Parathyroid adenoma (tissue), 2 donors: ENCODE data around the gene COBLL1.

Source experiments
- H2AFZ ChIP-seq: fragments of 300-600 bp; sonication (generic); one replicate; pipeline ENCODE4 v1.7.0; 2017; ENCODE audit warnings: antibody characterized with exemption, mild to moderate bottlenecking
- H3K27ac ChIP-seq: fragments of 300-600 bp; sonication (generic); one replicate; pipeline ENCODE4 v1.7.0; 2017
- H3K27me3 ChIP-seq: fragments of 300-600 bp; sonication (generic); one replicate; pipeline ENCODE4 v1.7.0; 2017; ENCODE audit warnings: low read length; ENCODE audit not compliant: control insufficient read depth, insufficient read depth
- H3K36me3 ChIP-seq: fragments of 300-600 bp; sonication (generic); one replicate; pipeline ENCODE4 v1.7.0; 2017; ENCODE audit warnings: low read length; ENCODE audit not compliant: control insufficient read depth, insufficient read depth
- H3K4me1 ChIP-seq: fragments of 300-600 bp; sonication (generic); one replicate; pipeline ENCODE4 v1.7.0; 2017; ENCODE audit warnings: control low read depth
- H3K4me2 ChIP-seq: fragments of 300-600 bp; sonication (generic); one replicate; pipeline ENCODE4 v1.7.0; 2017; ENCODE audit warnings: low read length
- H3K4me3 ChIP-seq: fragments of 300-600 bp; sonication (generic); one replicate; pipeline ENCODE4 v1.7.0; 2017; ENCODE audit warnings: low read depth, low read length
- H3K79me2 ChIP-seq: fragments of 300-600 bp; sonication (generic); one replicate; pipeline ENCODE4 v1.7.0; 2017; ENCODE audit warnings: control low read depth
- H3K9ac ChIP-seq: fragments of 300-600 bp; sonication (generic); one replicate; pipeline ENCODE4 v1.7.0; 2017; ENCODE audit warnings: mild to moderate bottlenecking
- H3K9me3 ChIP-seq: fragments of 300-600 bp; sonication (generic); one replicate; pipeline ENCODE4 v1.7.0; 2017; ENCODE audit warnings: low read length; ENCODE audit not compliant: control insufficient read depth
- TF ChIP-seq, protein P1 (sequence below): fragments of 300-600 bp; sonication (generic); IDR thresholded peaks from one replicate; pipeline ENCODE4 v1.7.0; 2017; ENCODE audit warnings: antibody characterized with exemption, mild to moderate bottlenecking
- donor health status: primary hyperparathyroidism.

The COBLL1 gene

DNA sequence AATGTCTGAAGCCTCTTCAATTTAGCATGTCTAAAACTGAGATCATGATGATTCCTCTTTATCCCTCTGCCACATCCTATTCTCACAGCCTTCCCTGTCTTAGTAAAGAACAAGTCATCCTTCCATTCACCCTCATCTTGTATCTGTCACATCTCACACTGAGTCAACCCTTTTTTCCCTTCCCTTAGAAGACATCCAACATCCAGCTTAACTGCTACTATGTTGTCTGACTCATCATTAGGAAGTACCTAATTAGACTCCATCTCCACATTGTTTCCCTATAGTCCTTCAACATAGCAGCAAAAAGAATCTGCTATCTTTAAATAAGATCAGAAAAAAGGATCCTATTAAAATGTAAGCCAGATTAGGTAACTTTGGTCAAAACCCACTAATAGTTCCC, 135.1 kb downstream of the COBLL1 start:
- Histone ChIP-seq H3K4me2 (no peak overlapping the region), H3K79me2 (no peaks in the 10 kb centered on the region), H3K4me1 (no peaks in the 10 kb centered on the region), H2AFZ (no peak overlapping the region), H3K27ac (no peak overlapping the region), H3K9me3 (no peaks in the 10 kb centered on the region), H3K27me3 (no peaks in the 10 kb centered on the region), H3K9ac (no peak overlapping the region), H3K4me3 (no peak overlapping the region), H3K36me3 (no peaks in the 10 kb centered on the region)
- TF ChIP-seq, protein P1, sequence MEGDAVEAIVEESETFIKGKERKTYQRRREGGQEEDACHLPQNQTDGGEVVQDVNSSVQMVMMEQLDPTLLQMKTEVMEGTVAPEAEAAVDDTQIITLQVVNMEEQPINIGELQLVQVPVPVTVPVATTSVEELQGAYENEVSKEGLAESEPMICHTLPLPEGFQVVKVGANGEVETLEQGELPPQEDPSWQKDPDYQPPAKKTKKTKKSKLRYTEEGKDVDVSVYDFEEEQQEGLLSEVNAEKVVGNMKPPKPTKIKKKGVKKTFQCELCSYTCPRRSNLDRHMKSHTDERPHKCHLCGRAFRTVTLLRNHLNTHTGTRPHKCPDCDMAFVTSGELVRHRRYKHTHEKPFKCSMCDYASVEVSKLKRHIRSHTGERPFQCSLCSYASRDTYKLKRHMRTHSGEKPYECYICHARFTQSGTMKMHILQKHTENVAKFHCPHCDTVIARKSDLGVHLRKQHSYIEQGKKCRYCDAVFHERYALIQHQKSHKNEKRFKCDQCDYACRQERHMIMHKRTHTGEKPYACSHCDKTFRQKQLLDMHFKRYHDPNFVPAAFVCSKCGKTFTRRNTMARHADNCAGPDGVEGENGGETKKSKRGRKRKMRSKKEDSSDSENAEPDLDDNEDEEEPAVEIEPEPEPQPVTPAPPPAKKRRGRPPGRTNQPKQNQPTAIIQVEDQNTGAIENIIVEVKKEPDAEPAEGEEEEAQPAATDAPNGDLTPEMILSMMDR = no peak

DNA sequence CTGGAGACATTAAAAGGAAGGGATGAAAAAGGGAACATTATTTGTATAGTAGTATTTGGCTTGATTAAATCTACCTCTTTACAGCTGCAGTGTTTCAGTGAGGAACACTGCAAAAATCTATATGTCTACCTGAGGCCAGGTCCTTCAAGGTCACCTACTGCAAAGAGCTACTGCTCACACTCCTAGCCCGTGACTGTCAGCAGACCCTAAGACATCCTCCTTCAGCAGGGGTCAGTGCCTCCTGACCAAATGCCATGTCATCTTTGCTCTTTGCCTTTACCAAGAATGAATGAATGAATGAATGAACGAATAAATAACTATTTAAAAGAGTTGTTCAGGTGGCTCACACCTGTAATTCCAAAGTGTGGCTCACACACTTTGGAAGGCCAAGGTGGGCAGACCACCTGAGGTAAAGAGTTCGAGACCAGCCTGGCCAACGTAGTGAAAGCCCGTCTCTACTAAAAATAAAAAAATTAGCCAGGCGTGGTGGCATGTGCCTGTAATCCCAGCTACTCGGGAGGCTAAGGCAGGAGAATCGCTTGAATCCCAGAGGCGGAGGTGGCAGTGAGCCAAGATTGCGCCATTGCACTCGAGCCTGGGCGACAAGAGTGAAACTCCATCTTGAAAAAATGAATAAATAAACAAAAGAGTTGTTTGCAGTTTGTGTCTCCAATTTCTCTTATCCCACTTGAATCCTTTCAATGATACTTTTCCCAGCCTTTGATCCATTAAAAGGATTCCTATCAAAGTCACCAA, 136.0 kb downstream of the COBLL1 start:
- no peak overlapping the region for H3K4me2 ChIP-seq
- H3K4me3 ChIP-seq = no peak overlapping the region
- H3K4me1 ChIP-seq = no peaks in the 10 kb centered on the region
- H3K79me2 ChIP-seq = no peaks in the 10 kb centered on the region
- TF ChIP-seq, protein P1 = no peak
- H3K9me3 ChIP-seq = no peaks in the 10 kb centered on the region
- H3K27ac ChIP-seq = no peak overlapping the region
- H3K27me3 ChIP-seq = no peaks in the 10 kb centered on the region
- no peak overlapping the region for H2AFZ ChIP-seq
- H3K9ac ChIP-seq = no peak overlapping the region
- no peaks in the 10 kb centered on the region for H3K36me3 ChIP-seq

DNA sequence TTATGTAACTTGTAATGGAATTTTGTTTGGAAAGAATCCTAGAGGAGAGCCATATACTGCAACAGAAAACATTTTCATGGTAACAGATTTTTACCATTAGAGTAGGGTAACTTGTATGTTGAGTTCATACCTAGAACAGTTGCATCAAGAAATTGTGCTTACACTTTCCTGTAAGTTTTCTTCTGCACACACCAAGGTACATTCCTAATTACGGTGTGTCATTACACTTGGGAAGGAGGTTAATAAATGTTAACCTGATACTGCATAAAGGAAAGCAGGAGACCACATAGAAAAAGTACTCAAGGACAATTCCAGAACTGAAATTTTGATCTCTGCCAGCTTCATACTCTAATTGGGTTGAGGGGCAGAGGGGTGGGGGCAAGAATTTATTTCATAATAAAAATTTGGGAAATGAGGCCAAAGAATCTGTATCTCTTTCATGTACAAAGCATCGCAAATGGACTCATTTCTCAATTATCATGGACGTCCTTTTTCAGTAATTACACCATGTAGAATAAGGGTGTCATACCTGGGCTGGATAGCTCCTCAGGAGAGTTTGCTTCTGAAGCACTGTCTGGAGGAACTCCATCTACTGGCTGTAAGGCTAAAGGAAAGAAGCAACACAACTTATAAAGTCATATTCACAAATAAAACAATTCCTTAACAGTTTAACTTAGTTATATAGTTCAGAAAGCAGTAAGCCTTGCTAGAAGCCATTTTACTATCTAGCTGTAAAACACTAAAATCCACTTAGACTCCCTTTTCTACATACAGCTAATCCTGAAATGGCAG, 137.5 kb downstream of the COBLL1 start:
- H3K4me1 ChIP-seq = no peaks in the 10 kb centered on the region
- TF ChIP-seq, protein P1 = no peak
- no peak overlapping the region for H2AFZ ChIP-seq
- no peak overlapping the region for H3K27ac ChIP-seq
- H3K4me2 ChIP-seq = no peak overlapping the region
- no peaks in the 10 kb centered on the region for H3K27me3 ChIP-seq
- H3K79me2 ChIP-seq = no peaks in the 10 kb centered on the region
- H3K9ac ChIP-seq = no peak overlapping the region
- H3K36me3 ChIP-seq = no peaks in the 10 kb centered on the region
- H3K9me3 ChIP-seq = no peaks in the 10 kb centered on the region
- no peak overlapping the region for H3K4me3 ChIP-seq

DNA sequence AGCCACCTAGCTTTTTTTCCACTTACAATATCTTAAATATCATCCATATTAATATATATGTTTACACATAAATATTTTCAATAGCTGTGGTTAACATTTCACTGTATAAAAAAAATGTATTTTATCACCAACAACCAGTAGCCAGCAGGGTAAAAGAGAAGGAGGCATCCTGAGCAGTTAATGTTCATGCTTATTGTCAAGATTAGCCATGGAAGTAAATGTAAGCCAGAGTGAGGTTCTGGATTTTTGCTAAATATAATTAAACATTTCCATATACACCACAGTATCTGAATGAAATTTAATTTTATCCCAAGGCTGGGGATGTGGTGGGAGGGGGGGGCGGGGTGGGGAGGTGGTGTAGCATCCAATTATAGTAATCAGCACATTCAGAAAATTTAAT, 140.1 kb downstream of the COBLL1 start:
- Histone ChIP-seq H3K4me3 (no peak overlapping the region), H3K36me3 (no peaks in the 10 kb centered on the region), H3K9me3 (no peaks in the 10 kb centered on the region), H3K4me2 (no peak overlapping the region), H3K27ac (no peak overlapping the region), H3K27me3 (no peaks in the 10 kb centered on the region), H3K9ac (no peak overlapping the region), H3K79me2 (no peaks in the 10 kb centered on the region), H2AFZ (no peak overlapping the region), H3K4me1 (no peaks in the 10 kb centered on the region)
- TF ChIP-seq, protein P1 = no peak
